Activated CD4-positive, alpha-beta T cell treated with anti-CD3 and anti-CD28 coated beads, Interleukin-2, Interleukin-4, amounts not matched to agents 100 ng/mL and 50 ng/mL, durations not matched to agents 16 hours and 8 hours (primary cell): ENCODE results near the gene ADO.

Source experiments
- DNase-seq: peaks from one replicate; pipeline ENCODE4 v3.0.0-alpha.2; 2020; ENCODE audit warnings: low spot score

The ADO gene

GRCh38 chr10:62817766-62818425 is 13.4 kb downstream of the ADO start:
- DNase-seq: peak; percentile 58

GRCh38 chr10:62818426-62819011 is 14.0 kb downstream of the ADO start:
- DNase-seq: no peak

DNA sequence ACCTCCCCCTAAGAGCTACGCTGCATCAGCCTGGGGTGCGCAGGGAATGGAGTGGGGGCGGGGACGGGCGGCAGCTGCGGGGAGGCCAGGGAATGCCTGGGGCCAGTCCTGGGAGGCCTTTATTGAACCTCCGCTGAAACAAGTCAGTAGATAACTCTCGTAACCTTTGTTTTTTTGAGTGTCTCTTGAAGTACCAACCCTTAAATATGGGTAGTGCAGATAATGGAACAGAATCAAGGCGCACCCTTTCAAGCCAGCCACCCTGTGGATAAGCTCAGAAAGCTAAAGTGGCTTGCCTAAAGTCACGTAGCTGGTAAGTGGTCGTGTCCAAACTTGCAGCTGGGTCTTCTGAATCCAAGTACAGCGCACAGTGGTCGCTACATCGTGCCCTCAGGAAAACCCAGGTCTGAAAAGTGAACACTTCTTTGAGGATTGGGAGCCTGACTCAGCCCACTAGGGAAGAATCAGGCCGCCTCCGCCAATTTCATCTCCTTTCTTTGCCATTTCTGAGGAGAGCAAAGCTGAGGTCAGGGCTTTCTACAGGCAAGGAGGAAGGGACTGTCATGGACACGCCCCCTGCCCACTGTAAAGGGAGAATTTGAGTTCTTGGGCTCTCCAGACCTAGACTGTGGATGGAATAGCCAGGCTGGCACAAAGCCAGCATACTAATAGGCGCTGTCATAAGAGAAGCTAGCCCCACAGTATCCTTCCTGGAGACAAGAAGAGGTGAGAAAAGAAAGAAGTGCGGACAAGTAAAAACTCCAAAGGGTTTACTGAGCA is 14.8 kb downstream of the ADO start:
- no peak for DNase-seq

DNA sequence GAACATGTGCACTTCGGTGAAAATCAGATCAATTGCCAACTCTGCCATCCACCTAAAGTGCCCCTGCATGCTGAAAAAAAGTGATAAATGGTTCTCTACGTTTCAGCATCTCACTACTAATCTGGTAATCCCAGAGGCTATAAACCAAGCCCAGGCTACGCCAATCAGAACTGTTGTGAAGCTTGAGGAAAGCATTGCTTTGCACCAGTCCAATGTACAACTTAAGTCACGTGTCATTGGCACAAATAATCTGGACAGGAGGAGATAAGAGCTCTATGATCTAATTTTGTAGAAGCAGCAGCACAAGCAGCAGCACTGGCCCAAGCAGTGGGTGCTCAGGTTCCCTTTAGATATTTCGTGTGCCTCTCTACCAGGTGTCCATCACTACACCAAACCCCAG is 16.1 kb downstream of the ADO start:
- no peak for DNase-seq

DNA sequence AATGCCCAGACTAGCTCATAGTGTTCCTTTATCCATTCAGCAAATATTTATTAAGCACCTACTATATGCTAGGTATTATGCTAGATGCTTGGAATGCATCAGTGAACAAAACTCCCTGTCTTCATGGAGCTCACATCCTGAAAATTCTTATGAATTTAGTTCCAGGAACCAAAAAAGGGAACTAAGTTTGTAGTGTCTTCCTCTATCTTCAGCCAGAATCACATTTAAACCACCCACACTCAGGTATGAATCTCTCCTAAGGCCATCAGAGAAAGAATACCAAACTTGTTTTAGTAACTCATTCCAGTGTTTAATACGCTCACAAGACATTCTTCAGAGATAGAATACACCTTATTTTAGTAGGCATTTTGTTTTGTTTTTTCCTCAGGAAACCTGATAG is 21.8 kb downstream of the ADO start:
- DNase-seq: no peak

DNA sequence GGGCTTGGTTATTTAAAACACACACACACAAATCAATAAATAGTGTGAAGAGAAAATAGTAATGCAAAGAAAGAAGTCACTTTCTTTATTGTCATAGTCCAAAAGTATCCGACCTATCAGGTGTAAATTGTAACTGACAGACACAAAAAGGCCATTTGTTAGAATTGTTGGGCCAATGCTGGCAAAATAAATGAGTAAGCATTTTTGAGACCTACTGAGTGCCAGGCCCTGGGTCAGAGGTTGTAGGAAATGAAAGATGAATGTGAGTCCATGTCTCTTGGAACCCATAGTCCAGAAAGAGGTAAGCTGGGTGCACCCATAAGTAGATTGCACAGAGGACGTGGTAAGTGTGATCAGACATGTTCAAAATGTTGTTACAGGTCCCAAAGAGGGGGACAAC is 25.1 kb downstream of the ADO start:
- no peak for DNase-seq

- no peak for DNase-seq
Measured at GRCh38 chr10:62830679-62831078, 26.2 kb downstream of the ADO start.

DNA sequence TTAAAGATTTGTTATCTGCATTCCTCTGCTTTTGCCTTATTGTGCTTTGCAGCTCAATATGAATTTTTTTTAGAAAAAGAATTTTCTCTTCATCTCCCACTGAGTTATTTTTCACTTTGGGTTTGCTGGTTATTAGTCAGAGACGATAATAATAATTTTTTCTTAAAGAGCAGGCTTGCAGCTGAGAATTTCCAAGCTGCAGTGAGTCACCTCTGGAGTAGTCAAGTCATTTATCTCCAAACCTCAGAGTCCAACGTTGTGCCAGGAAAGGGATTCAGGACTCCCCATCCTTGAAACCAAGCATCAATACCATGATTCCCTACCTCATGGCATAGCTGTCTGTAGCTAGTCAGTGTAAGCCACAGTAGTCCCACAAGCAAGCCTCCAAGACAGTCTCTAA is 26.8 kb downstream of the ADO start:
- no peak for DNase-seq

DNA sequence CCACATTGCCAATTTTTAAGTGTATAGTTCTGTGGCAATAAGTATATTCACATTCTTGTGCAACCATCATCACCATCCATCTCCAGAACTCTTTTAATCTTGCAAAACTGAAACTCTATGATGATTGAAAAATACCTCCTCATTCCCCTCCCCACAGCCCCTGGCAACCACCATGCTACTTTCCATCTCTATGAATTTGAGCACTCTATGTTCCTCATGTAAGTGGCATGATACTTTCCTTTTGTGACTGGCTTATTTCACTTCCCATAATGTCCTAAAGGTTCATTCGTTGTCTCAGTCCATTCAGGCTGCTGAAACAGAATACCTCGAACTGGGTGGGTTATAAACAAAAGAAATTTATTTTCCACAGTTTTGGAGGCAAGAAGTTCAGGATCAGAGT is 35.1 kb downstream of the ADO start:
- DNase-seq: no peak

- DNase-seq: no peak
Measured at GRCh38 chr10:62842983-62843382, 38.5 kb downstream of the ADO start.

DNA sequence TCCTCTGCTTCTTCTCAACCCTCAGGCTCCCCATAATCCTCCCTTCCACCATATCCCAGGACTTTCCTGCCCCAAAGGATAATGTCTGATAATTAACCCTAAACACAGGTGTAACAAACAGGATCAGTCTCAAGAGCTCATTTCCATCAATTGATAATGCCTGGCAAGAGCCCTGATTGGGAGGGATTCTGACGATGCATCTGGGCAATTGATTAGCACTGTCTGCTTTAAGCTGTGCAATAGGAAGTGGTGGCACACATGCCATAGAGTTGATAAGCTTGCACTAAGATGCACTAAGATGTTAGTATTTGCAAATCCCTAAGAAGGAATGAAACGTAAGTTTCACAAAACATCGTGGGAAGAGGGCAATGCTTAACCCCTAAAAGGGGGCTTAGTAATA is 39.1 kb downstream of the ADO start:
- no peak for DNase-seq

GRCh38 chr10:62844280-62845011 is 39.9 kb downstream of the ADO start:
- DNase-seq: no peak

DNA sequence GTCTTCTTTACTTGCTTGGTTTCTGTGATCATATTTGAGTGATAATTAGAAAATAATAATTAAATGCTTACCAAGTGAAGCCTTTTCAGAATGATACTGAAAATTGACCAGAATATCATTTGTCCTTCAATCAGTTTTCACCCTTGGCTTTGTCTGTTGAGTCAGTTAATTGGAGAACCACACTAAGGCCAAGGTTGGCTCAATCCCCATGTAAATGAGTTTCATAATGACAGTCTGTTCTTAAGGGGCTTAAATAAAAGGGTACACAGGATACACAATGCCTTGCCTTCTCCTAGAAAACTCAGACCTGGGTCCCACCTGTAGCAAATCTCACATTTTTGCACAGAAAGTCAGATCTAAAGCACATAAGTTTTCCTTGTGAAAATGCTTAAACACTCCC is 42.9 kb downstream of the ADO start:
- no peak for DNase-seq

- no peak for DNase-seq
Measured at GRCh38 chr10:62850646-62851045, 46.1 kb downstream of the ADO start.

DNA sequence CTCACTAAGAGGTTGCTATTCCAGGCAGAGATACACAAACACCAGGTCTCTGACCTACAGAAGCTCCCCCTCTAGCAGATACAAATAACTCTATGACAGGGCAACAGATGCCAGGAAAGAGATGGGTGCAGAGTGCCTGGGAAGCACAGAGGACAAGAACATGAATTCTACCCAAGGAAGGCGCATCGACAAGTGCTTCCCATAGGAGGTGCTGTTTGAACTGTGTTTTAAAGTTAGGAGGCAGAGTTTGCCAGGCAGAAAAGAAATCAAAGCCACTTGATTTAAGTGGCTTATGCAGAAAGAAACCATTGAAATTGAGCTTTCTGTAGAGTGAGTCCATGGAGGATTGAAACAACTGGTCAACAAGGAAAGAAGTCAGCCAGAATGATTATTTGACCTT is 46.9 kb downstream of the ADO start:
- peak; percentile 28 for DNase-seq

- peak; percentile 74 for DNase-seq
Measured at GRCh38 chr10:62852961-62853702, 48.6 kb downstream of the ADO start.

GRCh38 chr10:62853710-62854109 is 49.2 kb downstream of the ADO start:
- peak; percentile 71 for DNase-seq

DNA sequence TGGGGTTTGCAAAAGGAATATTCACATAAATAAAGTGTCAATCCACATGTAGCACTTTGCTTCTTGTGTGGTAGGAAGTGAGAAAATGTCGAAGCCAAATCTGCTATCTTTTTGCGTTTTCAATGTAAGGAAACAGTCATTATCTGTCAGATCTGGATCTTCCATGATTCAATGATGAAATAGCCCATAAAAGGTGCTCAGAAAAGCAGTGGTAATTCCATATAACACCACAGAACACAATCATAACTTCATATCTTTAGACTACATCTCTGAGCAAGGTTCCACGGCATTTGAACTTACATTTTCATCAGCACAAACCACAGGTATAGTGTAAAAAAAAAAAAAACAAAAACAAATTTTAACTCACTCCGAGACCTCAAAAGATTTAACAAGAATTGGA is 51.5 kb downstream of the ADO start:
- DNase-seq: peak; percentile 74
